Gastrocnemius medialis (tissue), 4 donors: ENCODE measurements around the gene ANGEL1.

Experiments
- POLR2A ChIP-seq, 2 donors: fragments of 450-650 bp; IDR thresholded peaks; one replicate each; pipeline ENCODE4 v1.6.1; 2017; ENCODE audit warnings: antibody characterized with exemption in 2 of 2, mild to moderate bottlenecking in 2 of 2, moderate library complexity in 2 of 2
- TF ChIP-seq, protein P1 (sequence below), 5 experiments: fragments of 450-650 bp in 3 of 5; fragments of 200-600 bp in 2 of 5; sonication (generic) in 2 of 5; IDR thresholded peaks in 4 of 5; conservative IDR thresholded peaks in 1 of 5; 1 replicate in 4 of 5; 2 replicates in 1 of 5; pipeline ENCODE4 v1.5.1; 2016 to 2019; ENCODE audit warnings: antibody characterized with exemption in 5 of 5, mild to moderate bottlenecking in 3 of 5, moderate library complexity in 3 of 5

DNA sequence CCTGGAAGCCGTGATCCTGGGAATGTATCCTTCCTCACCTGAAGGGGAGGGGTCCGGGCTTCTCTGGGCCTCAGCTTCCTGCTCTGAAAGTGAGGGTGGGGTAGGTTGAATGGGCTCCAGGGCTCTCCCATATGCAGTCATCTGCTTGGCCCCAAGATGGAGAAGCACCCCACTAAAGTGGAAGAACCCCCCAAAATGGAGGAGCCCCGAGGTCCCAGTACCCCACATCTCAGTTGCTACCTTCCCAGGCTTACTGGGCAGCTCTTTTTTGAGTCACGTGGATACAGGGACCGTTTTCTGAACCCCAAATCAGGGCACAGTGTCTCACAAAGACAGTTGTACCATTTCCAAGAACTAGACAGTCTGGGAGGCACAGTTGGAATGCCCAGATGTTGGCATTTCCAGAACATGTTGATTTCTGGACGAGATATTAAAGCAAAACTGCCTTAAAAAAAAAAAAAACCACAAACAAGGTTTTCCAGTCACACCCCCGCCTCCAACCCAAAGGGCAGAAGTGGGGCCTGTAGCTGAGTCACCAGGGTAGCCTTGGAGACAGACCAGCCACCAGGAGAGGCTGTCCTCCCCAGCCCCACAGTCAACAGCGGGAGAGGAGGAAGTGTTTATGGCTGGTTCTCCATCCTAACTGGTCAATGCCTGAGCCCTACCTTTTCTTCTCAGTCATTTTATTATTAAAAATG, 39.3 kb downstream of the ANGEL1 start:
- TF ChIP-seq, protein P1, sequence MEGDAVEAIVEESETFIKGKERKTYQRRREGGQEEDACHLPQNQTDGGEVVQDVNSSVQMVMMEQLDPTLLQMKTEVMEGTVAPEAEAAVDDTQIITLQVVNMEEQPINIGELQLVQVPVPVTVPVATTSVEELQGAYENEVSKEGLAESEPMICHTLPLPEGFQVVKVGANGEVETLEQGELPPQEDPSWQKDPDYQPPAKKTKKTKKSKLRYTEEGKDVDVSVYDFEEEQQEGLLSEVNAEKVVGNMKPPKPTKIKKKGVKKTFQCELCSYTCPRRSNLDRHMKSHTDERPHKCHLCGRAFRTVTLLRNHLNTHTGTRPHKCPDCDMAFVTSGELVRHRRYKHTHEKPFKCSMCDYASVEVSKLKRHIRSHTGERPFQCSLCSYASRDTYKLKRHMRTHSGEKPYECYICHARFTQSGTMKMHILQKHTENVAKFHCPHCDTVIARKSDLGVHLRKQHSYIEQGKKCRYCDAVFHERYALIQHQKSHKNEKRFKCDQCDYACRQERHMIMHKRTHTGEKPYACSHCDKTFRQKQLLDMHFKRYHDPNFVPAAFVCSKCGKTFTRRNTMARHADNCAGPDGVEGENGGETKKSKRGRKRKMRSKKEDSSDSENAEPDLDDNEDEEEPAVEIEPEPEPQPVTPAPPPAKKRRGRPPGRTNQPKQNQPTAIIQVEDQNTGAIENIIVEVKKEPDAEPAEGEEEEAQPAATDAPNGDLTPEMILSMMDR (IDR thresholded peaks at IDR 0.05 in 4 of 5, conservative IDR thresholded peaks at IDR 0.05 in 1 of 5), result no peak
- no peak for TF ChIP-seq POLR2A (IDR thresholded peaks at IDR 0.05)
